Mesenchymal stem cell (in vitro differentiated cells and primary cell): ENCODE results near the gene NSL1.

Experiments used
- DNase-seq: peaks from one replicate; pipeline ENCODE4 v3.0.0-alpha.2; 2013
- H2AFZ ChIP-seq: one replicate; pipeline ENCODE4 v1.6.1; 2013; ENCODE audit warnings: low read depth, mild to moderate bottlenecking, control low read depth, inconsistent platforms, low read length, moderate library complexity
- H2AK5ac ChIP-seq: 2 replicates; pipeline ENCODE4 v1.6.1; 2013; ENCODE audit warnings: low read length, moderate library complexity, mild to moderate bottlenecking, inconsistent platforms; ENCODE audit not compliant: severe bottlenecking
- H2BK120ac ChIP-seq: one replicate; pipeline ENCODE4 v1.6.1; 2013; ENCODE audit warnings: low read depth, mild to moderate bottlenecking, inconsistent platforms, low read length, moderate library complexity
- H2BK12ac ChIP-seq, 2 experiments: one replicate each; pipeline ENCODE4 v1.6.1; 2013; ENCODE audit warnings: inconsistent platforms in 2 of 2, low read length in 2 of 2, mild to moderate bottlenecking in 2 of 2, moderate library complexity in 2 of 2, control low read depth in 1 of 2
- H2BK15ac ChIP-seq: one replicate; pipeline ENCODE4 v1.6.1; 2013; ENCODE audit warnings: mild to moderate bottlenecking, low read depth, inconsistent platforms; ENCODE audit not compliant: poor library complexity, severe bottlenecking
- H2BK5ac ChIP-seq: 2 replicates; pipeline ENCODE4 v1.6.1; 2013; ENCODE audit warnings: low read depth, mild to moderate bottlenecking, low read length, control low read depth, inconsistent platforms; ENCODE audit not compliant: poor library complexity, severe bottlenecking
- H3K14ac ChIP-seq, 2 experiments: one replicate each; pipeline ENCODE4 v1.6.1; 2013; ENCODE audit warnings: inconsistent platforms in 2 of 2, low read length in 2 of 2, control low read depth in 1 of 2, mild to moderate bottlenecking in 1 of 2, moderate library complexity in 1 of 2
- H3K18ac ChIP-seq, 2 experiments: one replicate each; pipeline ENCODE4 v1.6.1; 2013; ENCODE audit warnings: inconsistent platforms in 2 of 2, low read length in 2 of 2, control low read depth in 1 of 2, low read depth in 1 of 2, mild to moderate bottlenecking in 1 of 2
- H3K23ac ChIP-seq, 2 experiments: one replicate each; pipeline ENCODE4 v1.6.1; 2013; ENCODE audit warnings: inconsistent platforms in 2 of 2, low read length in 2 of 2, mild to moderate bottlenecking in 2 of 2, moderate library complexity in 2 of 2, control low read depth in 1 of 2
- H3K27ac ChIP-seq: 2 replicates; pipeline ENCODE4 v1.5.1; 2013; ENCODE audit warnings: mild to moderate bottlenecking, moderate library complexity, low read length, control low read depth, inconsistent platforms; ENCODE audit not compliant: poor library complexity, severe bottlenecking
- H3K27me3 ChIP-seq, 2 experiments: 2 replicates each; pipeline versions ENCODE4 v1.6.1 to v1.7.0; 2013; ENCODE audit warnings: low read length in 2 of 2, mild to moderate bottlenecking in 2 of 2, moderate library complexity in 2 of 2, control low read depth in 1 of 2, inconsistent platforms in 1 of 2; ENCODE audit not compliant: control insufficient read depth in 1 of 2, insufficient read depth in 1 of 2
- H3K36me3 ChIP-seq, 2 experiments: 2 replicates each; pipeline versions ENCODE4 v1.6.1 to v1.7.0; 2013; ENCODE audit warnings: low read length in 2 of 2, control low read depth in 1 of 2, inconsistent platforms in 1 of 2, low read depth in 1 of 2, mild to moderate bottlenecking in 1 of 2; ENCODE audit not compliant: insufficient read depth in 2 of 2, control insufficient read depth in 1 of 2
- H3K4ac ChIP-seq, 2 experiments: one replicate each; pipeline ENCODE4 v1.6.1; 2013; ENCODE audit warnings: inconsistent platforms in 2 of 2, low read length in 2 of 2, mild to moderate bottlenecking in 2 of 2, moderate library complexity in 2 of 2, control low read depth in 1 of 2, low read depth in 1 of 2
- H3K4me1 ChIP-seq: 2 replicates; pipeline ENCODE4 v1.6.1; 2013; ENCODE audit warnings: low read depth, low read length, control low read depth; ENCODE audit not compliant: control insufficient read depth, insufficient read depth
- H3K4me2 ChIP-seq: 2 replicates; pipeline ENCODE4 v1.6.1; 2013; ENCODE audit warnings: low read length, mild to moderate bottlenecking, inconsistent platforms; ENCODE audit not compliant: poor library complexity, severe bottlenecking
- H3K4me3 ChIP-seq, 2 experiments: 2 replicates each; pipeline versions ENCODE4 v1.5.1 to v1.7.0; 2013; ENCODE audit warnings: low read length in 2 of 2, mild to moderate bottlenecking in 2 of 2, control low read depth in 1 of 2, low read depth in 1 of 2; ENCODE audit not compliant: insufficient read depth in 1 of 2
- H3K79me1 ChIP-seq: replicated peaks from 2 replicates; pipeline ENCODE4 v1.6.1; 2013; ENCODE audit warnings: mild to moderate bottlenecking, control low read depth, low read length, inconsistent platforms; ENCODE audit not compliant: poor library complexity, severe bottlenecking
- H3K9ac ChIP-seq: 2 replicates; pipeline ENCODE4 v1.7.0; 2013; ENCODE audit warnings: mild to moderate bottlenecking, low read length, moderate library complexity
- H3K9me3 ChIP-seq: 2 replicates; pipeline ENCODE4 v1.7.0; 2013; ENCODE audit warnings: mild to moderate bottlenecking, low read length; ENCODE audit not compliant: control insufficient read depth
- H4K8ac ChIP-seq: one replicate; pipeline ENCODE4 v1.6.1; 2013; ENCODE audit warnings: inconsistent platforms, mild to moderate bottlenecking, low read length, moderate library complexity
- H4K91ac ChIP-seq: one replicate; pipeline ENCODE4 v1.6.1; 2013; ENCODE audit warnings: mild to moderate bottlenecking, low read length, inconsistent platforms
- WGBS: methylation state at CpG from one replicate; pipeline ENCODE4 v1.1.7; 2013; ENCODE audit warnings: mixed read lengths; 5-methylcytosine and 5-hydroxymethylcytosine counted together

Gene NSL1

DNA sequence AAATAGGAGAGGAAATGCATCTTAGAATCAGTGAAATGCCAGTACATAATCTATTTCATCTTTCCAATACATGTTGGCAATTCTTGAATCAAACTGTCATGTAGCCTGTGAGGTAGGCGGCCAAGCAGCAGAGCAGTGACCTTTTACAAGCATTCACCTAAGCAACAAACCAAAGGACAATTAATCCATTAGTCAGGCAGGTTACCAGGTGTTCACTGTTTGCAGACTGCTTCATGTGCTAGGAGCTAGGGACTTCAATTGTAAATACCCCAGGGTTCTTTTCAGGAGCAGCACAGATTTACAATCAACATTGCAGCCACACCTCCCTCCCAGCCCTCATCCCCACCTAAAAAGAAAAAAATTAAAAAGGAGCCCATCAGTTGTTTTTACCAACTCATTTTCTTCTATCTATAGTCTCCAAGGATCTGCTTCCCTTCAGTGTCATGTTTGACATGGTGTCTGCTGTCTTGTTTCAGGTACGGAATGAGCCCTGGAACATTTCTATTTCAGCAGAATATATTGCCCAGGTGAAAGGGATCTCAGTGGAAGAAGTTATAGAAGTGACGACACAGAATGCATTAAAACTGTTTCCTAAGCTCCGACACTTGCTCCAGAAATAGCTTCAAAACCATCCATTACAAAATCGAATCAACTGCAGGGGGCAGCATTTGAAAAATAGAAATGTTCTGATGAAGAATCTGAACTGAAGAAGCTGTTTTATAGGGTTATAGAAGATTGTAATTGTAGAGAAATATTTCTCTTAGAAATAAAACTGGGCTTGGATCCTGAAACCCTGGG, 23.2 kb upstream of the NSL1 start:
- H3K9ac ChIP-seq, result no peak overlapping the region
- no peak overlapping the region for H3K4me2 ChIP-seq
- H2BK15ac ChIP-seq, result no peak overlapping the region
- WGBS, result 100% methylated on average over 2 of the region's 5 CpGs
- peaks cover 0 to 17% of the 10 kb centered on the region in 2 experiments for H3K36me3 ChIP-seq
- H2BK5ac ChIP-seq, result no peak overlapping the region
- H3K4me3 ChIP-seq, result no peak overlapping the region
- H3K4ac ChIP-seq, result no peak overlapping the region
- DNase-seq, result peak; percentile 29
- H2BK12ac ChIP-seq, result no peak overlapping the region
- no peak overlapping the region for H3K14ac ChIP-seq
- H3K4me1 ChIP-seq, result no peaks in the 10 kb centered on the region
- H3K23ac ChIP-seq, result no peak overlapping the region
- no peak overlapping the region for H3K18ac ChIP-seq
- H3K9me3 ChIP-seq, result no peaks in the 10 kb centered on the region
- H2BK120ac ChIP-seq, result no peak overlapping the region
- no peak overlapping the region for H4K8ac ChIP-seq
- H3K79me1 ChIP-seq, result no peaks in the 10 kb centered on the region
- H3K27me3 ChIP-seq, result no peaks in the 10 kb centered on the region
- H3K27ac ChIP-seq, result no peak overlapping the region
- no peak overlapping the region for H4K91ac ChIP-seq
- no peak overlapping the region for H2AK5ac ChIP-seq
- H2AFZ ChIP-seq, result no peak overlapping the region

DNA sequence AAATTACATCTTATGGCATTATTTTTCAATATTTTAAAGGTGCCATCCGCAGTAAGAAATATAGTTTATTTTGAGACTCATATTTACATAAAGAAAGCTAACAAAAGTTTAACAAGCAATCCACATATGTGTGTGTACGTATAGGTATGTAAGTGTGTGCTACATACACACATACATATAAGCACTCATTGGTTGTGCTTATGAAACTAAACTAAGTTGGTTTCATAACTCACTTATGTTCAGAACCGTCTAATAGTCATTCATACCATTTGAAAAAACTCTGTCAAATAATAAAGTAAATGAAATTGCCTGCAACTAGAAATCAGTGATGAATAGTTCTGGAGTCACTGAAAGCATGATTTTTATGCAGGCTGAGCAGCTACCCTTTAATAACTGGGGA, 14.2 kb upstream of the NSL1 start:
- H2AFZ ChIP-seq, result no peak overlapping the region
- no peaks in the 10 kb centered on the region for H3K9me3 ChIP-seq
- H2AK5ac ChIP-seq, result no peak overlapping the region
- no peak overlapping the region for H2BK120ac ChIP-seq
- peaks cover 3 to 67% of the 10 kb centered on the region in 2 experiments for H3K36me3 ChIP-seq
- no peak overlapping the region for H3K14ac ChIP-seq
- H2BK15ac ChIP-seq, result no peak overlapping the region
- H3K79me1 ChIP-seq, result no peaks in the 10 kb centered on the region
- H3K4ac ChIP-seq, result no peak overlapping the region
- WGBS, result 83% methylated on average over 1 of the region's 3 CpGs
- no peak overlapping the region for H2BK5ac ChIP-seq
- H3K4me2 ChIP-seq, result no peak overlapping the region
- no peak overlapping the region for H3K4me3 ChIP-seq
- no peak for DNase-seq
- no peaks in the 10 kb centered on the region for H3K4me1 ChIP-seq
- H3K23ac ChIP-seq, result no peak overlapping the region
- no peak overlapping the region for H3K27ac ChIP-seq
- no peaks in the 10 kb centered on the region for H3K27me3 ChIP-seq
- H4K8ac ChIP-seq, result no peak overlapping the region
- H2BK12ac ChIP-seq, result no peak overlapping the region
- H3K18ac ChIP-seq, result no peak overlapping the region
- H4K91ac ChIP-seq, result no peak overlapping the region
- no peak overlapping the region for H3K9ac ChIP-seq

DNA sequence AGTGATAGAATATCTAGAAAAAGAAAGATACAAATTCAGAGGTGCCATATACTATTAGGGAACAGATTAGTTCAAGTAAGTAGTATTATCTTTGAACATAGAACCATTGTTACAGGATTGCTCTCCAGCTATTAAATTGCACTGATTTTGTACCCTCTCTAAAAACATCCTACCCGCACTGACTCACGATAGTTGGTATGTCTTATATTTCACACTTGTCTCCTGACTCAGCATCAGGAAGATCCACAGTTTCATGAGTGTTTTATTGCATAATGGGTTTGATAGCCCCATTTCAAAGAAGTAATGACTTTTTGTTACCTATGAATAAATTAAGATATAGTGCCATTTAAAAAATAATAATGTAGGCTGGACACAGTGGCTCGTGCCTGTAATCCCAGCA, 6.1 kb upstream of the NSL1 start:
- Histone ChIP-seq H3K18ac (no peak overlapping the region), H3K27ac (no peak overlapping the region), H3K79me1 (peaks cover 5% of the 10 kb centered on the region), H3K9me3 (no peaks in the 10 kb centered on the region), H3K4me3 (no peak overlapping the region), H3K14ac (no peak overlapping the region), H2BK12ac (no peak overlapping the region), H3K27me3 (no peaks in the 10 kb centered on the region), H2AFZ (no peak overlapping the region), H3K4me1 (no peaks in the 10 kb centered on the region), H3K36me3 (peaks cover 0 to 62% of the 10 kb centered on the region in 2 experiments), H2AK5ac (no peak overlapping the region), H4K8ac (no peak overlapping the region), H2BK5ac (no peak overlapping the region), H2BK15ac (no peak overlapping the region), H2BK120ac (no peak overlapping the region), H3K23ac (no peak overlapping the region), H3K9ac (no peak overlapping the region), H3K4ac (no peak overlapping the region), H3K4me2 (no peak overlapping the region), H4K91ac (no peak overlapping the region)
- DNase-seq, result no peak
- WGBS, result 80% methylated on average over 3 of the region's 3 CpGs

DNA sequence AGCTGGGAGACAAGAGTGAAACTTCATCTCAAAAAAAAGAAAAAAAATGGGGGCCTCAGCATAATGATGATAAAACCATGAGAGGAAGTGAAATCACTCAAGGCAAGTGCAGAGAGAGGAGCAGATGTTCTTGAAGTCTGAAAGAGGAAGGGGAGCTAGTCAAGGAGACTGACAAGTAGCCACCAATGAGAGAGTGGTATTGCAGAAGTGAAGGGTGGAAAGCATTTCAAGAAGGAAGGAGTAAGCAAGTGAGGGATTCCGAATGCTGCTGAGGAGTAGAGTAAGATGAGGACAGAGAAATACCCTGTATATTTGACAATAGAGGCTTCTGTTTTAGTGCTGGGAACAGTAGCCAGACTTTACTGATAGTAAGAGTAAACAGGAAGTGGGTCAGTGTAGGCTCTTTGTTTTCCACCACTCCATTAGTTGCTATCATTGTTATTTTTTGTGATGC, 3.0 kb upstream of the NSL1 start:
- Histone ChIP-seq H2AK5ac (no peak overlapping the region), H3K14ac (no peak overlapping the region), H3K4ac (no peak overlapping the region), H3K4me3 (no peak overlapping the region), H3K79me1 (peaks cover 13% of the 10 kb centered on the region), H2BK15ac (no peak overlapping the region), H3K4me2 (no peak overlapping the region), H2BK12ac (no peak overlapping the region), H3K27ac (no peak overlapping the region), H2AFZ (no peak overlapping the region), H3K4me1 (peaks cover 2% of the 10 kb centered on the region), H2BK5ac (no peak overlapping the region), H4K91ac (no peak overlapping the region), H3K27me3 (no peaks in the 10 kb centered on the region), H3K23ac (no peak overlapping the region), H3K9me3 (no peaks in the 10 kb centered on the region), H3K9ac (no peak overlapping the region), H3K36me3 (peaks cover 0 to 39% of the 10 kb centered on the region in 2 experiments), H4K8ac (no peak overlapping the region), H2BK120ac (no peak overlapping the region), H3K18ac (no peak overlapping the region)
- peak; percentile 15 for DNase-seq
- 68% methylated on average over 1 of the region's 1 CpG for WGBS
